ENCODE measurements around the gene ZSCAN31. TPM values are rescaled to one million over a fixed set of nuclear protein-coding genes. Genes with fewer than 3 reads are reported as not detected.

ZSCAN31 gene
- polyA plus RNA-seq, 1 of the 3 experiments (the other 2 are of a cell fraction) = 1.9 TPM

- no peaks in the 10 kb centered on the region for H3K4me1 ChIP-seq (ENCODE audit: control insufficient read depth in 1 of 2, insufficient read depth in 2 of 2, low read depth in 1 of 2, low read length in 1 of 2)
- no peak overlapping the region for H3K4me3 ChIP-seq (ENCODE audit: low read depth in 2 of 2, low read length in 1 of 2)
- no peaks in the 10 kb centered on the region for H3K9me2 ChIP-seq
- ChIA-PET CTCF (interaction anchor here (1.7 kb wide), 1 partner anchor 10 kb away, joined by 4 read pairs; no protein-coding TSS in a partner anchor), POLR2A (no interaction called here)
- no peak overlapping the region for H2AFZ ChIP-seq (ENCODE audit: low read depth)
- H3K36me3 ChIP-seq (replicated peaks in 1 of 2; ENCODE audit: control insufficient read depth in 1 of 2, insufficient read depth in 2 of 2, low read length in 1 of 2) = peaks cover 11 to 28% of the 10 kb centered on the region in 2 experiments
- no peaks in the 10 kb centered on the region for H3K27me3 ChIP-seq (ENCODE audit: insufficient read depth)
- no peak overlapping the region for H3K4me2 ChIP-seq
- H3K27ac ChIP-seq (ENCODE audit: low read depth in 2 of 2, low read length in 1 of 2) = no peak overlapping the region
- TF ChIP-seq, protein P1, sequence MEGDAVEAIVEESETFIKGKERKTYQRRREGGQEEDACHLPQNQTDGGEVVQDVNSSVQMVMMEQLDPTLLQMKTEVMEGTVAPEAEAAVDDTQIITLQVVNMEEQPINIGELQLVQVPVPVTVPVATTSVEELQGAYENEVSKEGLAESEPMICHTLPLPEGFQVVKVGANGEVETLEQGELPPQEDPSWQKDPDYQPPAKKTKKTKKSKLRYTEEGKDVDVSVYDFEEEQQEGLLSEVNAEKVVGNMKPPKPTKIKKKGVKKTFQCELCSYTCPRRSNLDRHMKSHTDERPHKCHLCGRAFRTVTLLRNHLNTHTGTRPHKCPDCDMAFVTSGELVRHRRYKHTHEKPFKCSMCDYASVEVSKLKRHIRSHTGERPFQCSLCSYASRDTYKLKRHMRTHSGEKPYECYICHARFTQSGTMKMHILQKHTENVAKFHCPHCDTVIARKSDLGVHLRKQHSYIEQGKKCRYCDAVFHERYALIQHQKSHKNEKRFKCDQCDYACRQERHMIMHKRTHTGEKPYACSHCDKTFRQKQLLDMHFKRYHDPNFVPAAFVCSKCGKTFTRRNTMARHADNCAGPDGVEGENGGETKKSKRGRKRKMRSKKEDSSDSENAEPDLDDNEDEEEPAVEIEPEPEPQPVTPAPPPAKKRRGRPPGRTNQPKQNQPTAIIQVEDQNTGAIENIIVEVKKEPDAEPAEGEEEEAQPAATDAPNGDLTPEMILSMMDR (IDR thresholded peaks at IDR 0.05) = no peak
- TF ChIP-seq NRF1 (IDR thresholded peaks at IDR 0.05; ENCODE audit: low read depth, low read length) = no peak
- H4K20me1 ChIP-seq (ENCODE audit: insufficient read depth) = no peaks in the 10 kb centered on the region
- no peaks in the 10 kb centered on the region for H3F3A ChIP-seq (replicated peaks; ENCODE audit: insufficient read depth)
- H3K79me2 ChIP-seq (ENCODE audit: insufficient read depth) = no peaks in the 10 kb centered on the region
- 96% methylated on average over 5 of the region's 5 CpGs for WGBS (ENCODE audit: low lambda C conversion rate)
- DNase-seq = no peak
- no peaks in the 10 kb centered on the region for H3K9me3 ChIP-seq
- no peak overlapping the region for H3K9ac ChIP-seq
Measured at GRCh38 chr6:28295326-28295725, 40.6 kb downstream of the ZSCAN31 start.

GRCh38 chr6:28291573-28291972, 44.4 kb downstream of the ZSCAN31 start:
- CTCF ChIA-PET = no interaction called here
- Histone ChIP-seq H3K4me1 (ENCODE audit: control insufficient read depth in 1 of 2, insufficient read depth in 2 of 2, low read depth in 1 of 2, low read length in 1 of 2) (no peaks in the 10 kb centered on the region), H3F3A (replicated peaks; ENCODE audit: insufficient read depth) (no peaks in the 10 kb centered on the region), H3K79me2 (ENCODE audit: insufficient read depth) (no peaks in the 10 kb centered on the region), H3K4me2 (no peak overlapping the region), H3K36me3 (replicated peaks in 1 of 2; ENCODE audit: control insufficient read depth in 1 of 2, insufficient read depth in 2 of 2, low read length in 1 of 2) (peaks cover 26 to 44% of the 10 kb centered on the region in 2 experiments), H3K4me3 (ENCODE audit: low read depth in 2 of 2, low read length in 1 of 2) (no peak overlapping the region), H3K9me3 (no peaks in the 10 kb centered on the region), H3K27ac (ENCODE audit: low read depth in 2 of 2, low read length in 1 of 2) (no peak overlapping the region), H2AFZ (ENCODE audit: low read depth) (no peak overlapping the region), H3K9ac (no peak overlapping the region), H3K27me3 (ENCODE audit: insufficient read depth) (no peaks in the 10 kb centered on the region), H4K20me1 (ENCODE audit: insufficient read depth) (no peaks in the 10 kb centered on the region), H3K9me2 (no peaks in the 10 kb centered on the region)
- no peak for TF ChIP-seq TEAD4 (IDR thresholded peaks at IDR 0.05; ENCODE audit: borderline replicate concordance, insufficient read depth)
- TF ChIP-seq FOXM1 (IDR thresholded peaks at IDR 0.05; ENCODE audit: low read depth) = no peak
- TF ChIP-seq RFX5 (IDR thresholded peaks at IDR 0.05; ENCODE audit: low read length) = no peak
- TF ChIP-seq RXRA (IDR thresholded peaks at IDR 0.05; ENCODE audit: borderline replicate concordance, low read depth) = no peak
- TF ChIP-seq RAD21 (IDR thresholded peaks at IDR 0.05; ENCODE audit: low read length) = no peak
- no peak for TF ChIP-seq SMC3 (IDR thresholded peaks at IDR 0.05; ENCODE audit: low read depth, low read length)
- TF ChIP-seq JUND (IDR thresholded peaks at IDR 0.05) = no peak
- TF ChIP-seq USF2 (IDR thresholded peaks at IDR 0.05; ENCODE audit: borderline replicate concordance, low read depth, low read length) = no peak
- no peak for TF ChIP-seq TCF12 (IDR thresholded peaks at IDR 0.05)
- POLR2A ChIA-PET = no interaction called here
- DNase-seq = no peak
